Glutamatergic neuron (in vitro differentiated cells): ENCODE data around the gene SSX2IP. TPM values are rescaled to one million over a fixed set of nuclear protein-coding genes. Genes with fewer than 3 reads are reported as not detected.
"Not testable (repeated sequence)": the region's sequence is repeated elsewhere in the genome, so short reads cannot be mapped to it uniquely, and the experiment has no call there.

Experiments used
- DNase-seq: peaks from one replicate; pipeline ENCODE4 v3.0.0; 2022
- H3K27ac Mint-ChIP-seq: one replicate; pipeline ENCODE4 v1.8.0; 2020; ENCODE audit warnings: mild to moderate bottlenecking, mixed read lengths, inconsistent platforms; ENCODE audit not compliant: unreplicated experiment
- H3K27me3 Mint-ChIP-seq: one replicate; pipeline ENCODE4 v1.8.0; 2020; ENCODE audit warnings: mild to moderate bottlenecking, moderate library complexity, mixed read lengths, inconsistent platforms; ENCODE audit not compliant: unreplicated experiment
- H3K36me3 Mint-ChIP-seq: one replicate; pipeline ENCODE4 v1.8.0; 2020; ENCODE audit warnings: mild to moderate bottlenecking, mixed read lengths, inconsistent platforms; ENCODE audit not compliant: unreplicated experiment
- H3K4me1 Mint-ChIP-seq: one replicate; pipeline ENCODE4 v1.8.0; 2020; ENCODE audit warnings: mild to moderate bottlenecking, low read depth, mixed read lengths, inconsistent platforms; ENCODE audit not compliant: unreplicated experiment
- H3K4me3 Mint-ChIP-seq: one replicate; pipeline ENCODE4 v1.8.0; 2020; ENCODE audit warnings: mild to moderate bottlenecking, mixed read lengths, inconsistent platforms; ENCODE audit not compliant: unreplicated experiment
- H3K9me3 Mint-ChIP-seq: one replicate; pipeline ENCODE4 v1.8.0; 2020; ENCODE audit warnings: mild to moderate bottlenecking, moderate library complexity, mixed read lengths, inconsistent platforms; ENCODE audit not compliant: unreplicated experiment
- CTCF ChIP-seq: fragments of 200-600 bp; sonication (generic); IDR thresholded peaks from one replicate; pipeline ENCODE4 v1.5.0; 2021; ENCODE audit not compliant: partially characterized antibody, unreplicated experiment
- total RNA-seq: library from RNA; stranded (reverse); fragmentation: NEBNext Ultra II Directional; extraction: Animal tissue kit (Norgen Biotek cat#: 25700); gene quantifications from one replicate; pipeline ENCODE4 v1.2.1, GENCODE V29; 2021; ENCODE audit not compliant: unreplicated experiment

SSX2IP gene
- total RNA-seq, 1 donor from 2014 or later = 16.0 TPM

GRCh38 chr1:84736445-84736844 is 46.2 kb upstream of the SSX2IP start:
- H3K4me1 Mint-ChIP-seq = peaks cover 3% of the 10 kb centered on the region

DNA sequence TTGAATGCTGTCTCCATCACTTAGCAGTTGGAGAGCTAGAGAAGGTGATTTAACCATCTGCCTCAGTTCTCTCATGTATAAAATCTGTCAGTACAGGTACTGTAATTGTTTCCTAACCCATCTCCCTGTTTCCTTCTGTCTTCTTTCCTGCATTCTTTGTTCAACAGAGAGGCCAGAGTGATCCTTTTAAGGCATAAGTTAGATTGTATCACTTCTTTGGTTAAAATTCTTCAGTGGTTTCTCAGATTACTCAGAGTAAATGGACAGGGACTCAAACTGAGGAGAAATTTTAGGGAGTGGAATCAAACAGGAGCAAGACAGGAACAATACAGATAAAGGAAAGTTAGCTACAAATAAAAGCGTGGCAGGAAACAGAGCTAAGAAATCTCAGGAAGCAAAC is 45.2 kb upstream of the SSX2IP start:
- Mint-ChIP-seq H3K27me3 (no peaks in the 10 kb centered on the region), H3K4me1 (peaks cover 3% of the 10 kb centered on the region), H3K4me3 (no peak overlapping the region), H3K9me3 (no peaks in the 10 kb centered on the region), H3K36me3 (no peaks in the 10 kb centered on the region), H3K27ac (no peak overlapping the region)
- no peak for TF ChIP-seq CTCF
- DNase-seq = no peak

More at GRCh38 chr1:84736445-84736844, 46.2 kb upstream of the SSX2IP start:
- no peaks in the 10 kb centered on the region for H3K27me3 Mint-ChIP-seq
- H3K4me3 Mint-ChIP-seq = no peak overlapping the region
- TF ChIP-seq CTCF = no peak
- no peaks in the 10 kb centered on the region for H3K9me3 Mint-ChIP-seq
- H3K27ac Mint-ChIP-seq = no peak overlapping the region
- no peaks in the 10 kb centered on the region for H3K36me3 Mint-ChIP-seq
- DNase-seq = no peak

DNA sequence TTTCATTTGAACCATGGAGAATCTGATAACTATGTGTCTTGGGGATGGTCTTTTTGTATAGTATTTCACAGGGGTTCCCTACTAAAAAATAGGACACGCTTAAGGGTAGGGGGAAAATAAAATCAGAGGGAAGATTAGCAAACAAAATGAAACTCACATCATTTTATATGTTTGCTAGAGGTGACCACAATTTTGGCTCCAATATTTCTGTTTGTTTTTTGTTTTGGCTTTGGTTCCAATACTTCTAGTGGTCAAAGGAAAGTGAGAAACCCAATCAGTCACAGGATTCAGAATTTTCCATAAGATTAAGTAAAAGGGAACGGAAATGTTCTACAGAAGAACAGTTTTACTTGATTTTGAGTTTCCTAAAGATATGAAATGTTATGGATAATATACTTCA is 42.3 kb upstream of the SSX2IP start:
- Mint-ChIP-seq H3K27me3 (no peaks in the 10 kb centered on the region), H3K4me3 (no peak overlapping the region), H3K27ac (no peak overlapping the region), H3K9me3 (no peaks in the 10 kb centered on the region), H3K36me3 (no peaks in the 10 kb centered on the region), H3K4me1 (peaks cover 3% of the 10 kb centered on the region)
- TF ChIP-seq CTCF = no peak
- no peak for DNase-seq

- DNase-seq = no peak
- Mint-ChIP-seq H3K4me3 (no peak overlapping the region), H3K36me3 (no peaks in the 10 kb centered on the region), H3K27me3 (no peaks in the 10 kb centered on the region), H3K9me3 (no peaks in the 10 kb centered on the region), H3K4me1 (peaks cover 3% of the 10 kb centered on the region), H3K27ac (no peak overlapping the region)
- no peak for TF ChIP-seq CTCF
These were observed 41.3 kb upstream of the SSX2IP start for GRCh38 chr1:84731519-84731918.

DNA sequence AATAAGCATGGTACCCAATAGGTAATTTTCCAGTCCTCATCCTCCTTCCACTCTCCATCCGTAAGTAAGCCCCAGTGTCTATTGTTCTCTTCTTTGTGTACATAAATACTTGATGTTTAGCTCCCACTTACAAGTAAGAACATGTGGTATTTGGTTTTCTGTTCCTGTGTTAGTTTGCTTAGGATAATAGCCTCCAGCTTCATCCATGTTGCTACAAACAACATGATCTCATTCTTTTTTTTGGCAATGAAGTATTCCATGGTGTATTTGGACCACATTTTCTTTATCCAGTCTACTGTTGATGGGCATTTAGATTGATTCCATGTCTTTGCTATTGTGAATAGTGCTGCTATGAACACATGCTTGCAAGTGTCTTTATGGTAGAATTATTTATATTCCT is 37.5 kb upstream of the SSX2IP start:
- not testable (repeated sequence) for H3K4me3 Mint-ChIP-seq, H3K36me3 Mint-ChIP-seq, H3K27me3 Mint-ChIP-seq, H3K27ac Mint-ChIP-seq, H3K9me3 Mint-ChIP-seq, H3K4me1 Mint-ChIP-seq, DNase-seq
